Neuronal stem cell (in vitro differentiated cells): ENCODE results near the gene LPCAT1.

Experiments
- DNase-seq: peaks from one replicate; pipeline ENCODE4 v3.0.0-alpha.2; 2013; ENCODE audit warnings: low spot score
- H2AFZ ChIP-seq: one replicate; pipeline ENCODE4 v1.6.1; 2013; ENCODE audit warnings: mild to moderate bottlenecking, low read length, inconsistent platforms
- H2AK5ac ChIP-seq: 2 replicates; pipeline ENCODE4 v1.6.1; 2013; ENCODE audit warnings: low read depth, mild to moderate bottlenecking, inconsistent platforms, low read length, moderate library complexity, mixed read lengths
- H2BK120ac ChIP-seq: 2 replicates; pipeline ENCODE4 v1.6.1; 2013; ENCODE audit warnings: low read depth, mild to moderate bottlenecking, inconsistent platforms, low read length, moderate library complexity, mixed read lengths
- H2BK12ac ChIP-seq: one replicate; pipeline ENCODE4 v1.6.1; 2013; ENCODE audit warnings: low read length, inconsistent platforms
- H2BK15ac ChIP-seq: 2 replicates; pipeline ENCODE4 v1.6.1; 2013; ENCODE audit warnings: mild to moderate bottlenecking, low read length, inconsistent platforms, mixed read lengths
- H2BK5ac ChIP-seq: one replicate; pipeline ENCODE4 v1.6.1; 2013; ENCODE audit warnings: inconsistent platforms, mild to moderate bottlenecking, low read length, moderate library complexity
- H3K14ac ChIP-seq: one replicate; pipeline ENCODE4 v1.6.1; 2013; ENCODE audit warnings: low read length, inconsistent platforms
- H3K18ac ChIP-seq: 2 replicates; pipeline ENCODE4 v1.6.1; 2013; ENCODE audit warnings: low read length, inconsistent platforms
- H3K23ac ChIP-seq: 2 replicates; pipeline ENCODE4 v1.6.1; 2013; ENCODE audit warnings: low read depth, mild to moderate bottlenecking, mixed read lengths, low read length, inconsistent platforms; ENCODE audit not compliant: poor library complexity
- H3K27ac ChIP-seq: replicated peaks from 3 replicates; pipeline ENCODE4 v1.5.1; 2013; ENCODE audit warnings: low read length, inconsistent platforms
- H3K27me3 ChIP-seq, 3 experiments: 2 replicates each; pipeline ENCODE4 v1.6.1; 2013; ENCODE audit warnings: low read length in 3 of 3, mild to moderate bottlenecking in 2 of 3, inconsistent platforms in 1 of 3, low read depth in 1 of 3, mixed read lengths in 1 of 3, moderate library complexity in 1 of 3; ENCODE audit not compliant: control insufficient read depth in 3 of 3, insufficient read depth in 3 of 3
- H3K36me3 ChIP-seq, 2 donors: replicated peaks in 1 of 2; 2 replicates each; pipeline ENCODE4 v1.6.1; 2013; ENCODE audit warnings: low read length in 2 of 2; ENCODE audit not compliant: control insufficient read depth in 2 of 2, insufficient read depth in 2 of 2
- H3K4ac ChIP-seq: 2 replicates; pipeline ENCODE4 v1.6.1; 2013; ENCODE audit warnings: inconsistent platforms, mild to moderate bottlenecking, low read length, moderate library complexity
- H3K4me1 ChIP-seq, 2 donors: 1 replicate in 1 of 2; 2 replicates in 1 of 2; pipeline ENCODE4 v1.6.1; 2013; ENCODE audit warnings: low read length in 2 of 2, low read depth in 1 of 2; ENCODE audit not compliant: control insufficient read depth in 2 of 2, insufficient read depth in 1 of 2
- H3K4me2 ChIP-seq: one replicate; pipeline ENCODE4 v1.6.1; 2013; ENCODE audit warnings: mild to moderate bottlenecking, low read length, inconsistent platforms; ENCODE audit not compliant: insufficient read depth, poor library complexity, severe bottlenecking
- H3K4me3 ChIP-seq, 2 donors: 2 replicates each; pipeline ENCODE4 v1.5.1; 2013; ENCODE audit warnings: low read length in 2 of 2, mild to moderate bottlenecking in 2 of 2, inconsistent platforms in 1 of 2, moderate library complexity in 1 of 2
- H3K79me1 ChIP-seq: one replicate; pipeline ENCODE4 v1.6.1; 2013; ENCODE audit warnings: low read depth, mild to moderate bottlenecking, inconsistent platforms, low read length, moderate library complexity
- H3K9ac ChIP-seq: one replicate; pipeline ENCODE4 v1.6.1; 2013; ENCODE audit warnings: mild to moderate bottlenecking, low read depth, low read length, inconsistent platforms; ENCODE audit not compliant: poor library complexity
- H3K9me3 ChIP-seq, 2 donors: replicated peaks in 1 of 2; 2 replicates each; pipeline versions ENCODE3 to v1.6.1; 2013; ENCODE audit warnings: low read length in 2 of 2, mild to moderate bottlenecking in 2 of 2, inconsistent platforms in 1 of 2, low read depth in 1 of 2, mixed read lengths in 1 of 2, moderate library complexity in 1 of 2; ENCODE audit not compliant: control insufficient read depth in 2 of 2, insufficient read depth in 1 of 2
- H4K8ac ChIP-seq: one replicate; pipeline ENCODE4 v1.6.1; 2013; ENCODE audit warnings: low read depth, mild to moderate bottlenecking, inconsistent platforms, low read length, moderate library complexity
- H4K91ac ChIP-seq: one replicate; pipeline ENCODE4 v1.6.1; 2013; ENCODE audit warnings: low read length, low read depth, mild to moderate bottlenecking, inconsistent platforms; ENCODE audit not compliant: poor library complexity
- WGBS, 2 donors: extraction: QIAGEN DNeasy Blood & Tissue Kit; methylation state at CpG; one replicate each; pipeline ENCODE4 v1.1.7; 2013; ENCODE audit warnings: missing lambda C conversion rate in 2 of 2, mixed read lengths in 1 of 2; ENCODE audit not compliant: insufficient read length in 2 of 2, insufficient replicate concordance in 1 of 2; ENCODE audit errors: extremely low coverage in 2 of 2; 5-methylcytosine and 5-hydroxymethylcytosine counted together

The LPCAT1 gene

DNA sequence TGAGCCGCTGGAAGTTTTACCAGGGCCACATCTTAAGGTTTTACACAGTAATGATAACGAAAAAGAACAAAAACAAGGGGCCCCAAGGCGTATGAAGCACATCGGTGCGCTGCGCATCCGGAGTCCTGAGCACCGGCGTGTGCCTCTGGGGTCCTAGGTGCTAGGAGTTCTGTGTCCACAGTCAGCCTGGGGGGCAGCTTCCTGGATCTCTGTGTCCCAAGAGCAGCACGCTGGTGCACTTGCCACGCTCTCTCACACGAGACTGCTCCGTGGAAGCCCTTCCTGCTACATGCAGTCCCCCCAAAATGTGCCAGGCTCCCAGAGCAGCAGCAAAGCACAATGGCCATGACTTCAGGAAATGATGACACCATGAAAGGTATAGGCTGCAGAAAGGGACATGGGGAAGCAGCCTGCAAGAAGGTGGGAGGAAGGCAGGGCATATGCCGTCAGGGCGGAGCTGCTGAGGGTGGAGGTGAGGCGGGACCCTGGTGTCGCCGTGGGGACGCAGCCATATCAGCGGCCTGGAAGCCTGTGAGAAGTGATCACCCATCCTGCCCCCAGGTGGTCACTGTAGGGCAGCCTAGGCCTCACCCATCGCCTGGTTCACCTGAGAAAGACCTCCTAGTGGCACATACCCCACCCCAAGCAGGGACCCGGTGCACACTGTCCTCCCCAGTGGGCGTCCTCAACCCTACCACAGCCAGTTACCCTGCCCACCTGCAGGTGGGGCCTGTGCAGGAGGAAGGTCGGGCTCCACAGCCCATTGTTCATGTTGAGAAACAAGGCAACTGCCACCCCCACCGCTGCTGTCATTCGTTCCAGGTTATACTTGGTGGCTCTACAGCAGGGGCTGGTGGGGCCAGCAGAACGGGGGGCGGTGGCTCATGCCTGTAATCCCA, 54.9 kb downstream of the LPCAT1 start:
- no peak overlapping the region for H3K27ac ChIP-seq
- peaks cover 51 to 64% of the 10 kb centered on the region in 2 donors for H3K36me3 ChIP-seq
- H3K79me1 ChIP-seq, result peaks cover 11% of the 10 kb centered on the region
- peak overlapping the region; percentile 29 for H4K8ac ChIP-seq
- H3K4me3 ChIP-seq, result no peak overlapping the region
- H2BK15ac ChIP-seq, result no peak overlapping the region
- peak overlapping the region; percentile 93 for H2BK5ac ChIP-seq
- H3K9ac ChIP-seq, result peak overlapping the region; percentile 63
- DNase-seq, result no peak
- H3K23ac ChIP-seq, result peak overlapping the region; percentile 65
- no peak overlapping the region for H4K91ac ChIP-seq
- H3K4me2 ChIP-seq, result no peak overlapping the region
- H3K9me3 ChIP-seq, result peaks cover 0 to 11% of the 10 kb centered on the region in 2 donors
- H2AK5ac ChIP-seq, result peak overlapping the region; percentile 32
- peaks cover 0 to 9% of the 10 kb centered on the region in 2 donors for H3K4me1 ChIP-seq
- H2AFZ ChIP-seq, result no peak overlapping the region
- H3K4ac ChIP-seq, result no peak overlapping the region
- no CpG with 5 or more reads among the region's 28 CpGs for WGBS, 2 donors
- H2BK12ac ChIP-seq, result no peak overlapping the region
- no peaks in the 10 kb centered on the region for H3K27me3 ChIP-seq
- H3K14ac ChIP-seq, result peak overlapping the region; percentile 71
- no peak overlapping the region for H2BK120ac ChIP-seq
- peak overlapping the region; percentile 80 for H3K18ac ChIP-seq

DNA sequence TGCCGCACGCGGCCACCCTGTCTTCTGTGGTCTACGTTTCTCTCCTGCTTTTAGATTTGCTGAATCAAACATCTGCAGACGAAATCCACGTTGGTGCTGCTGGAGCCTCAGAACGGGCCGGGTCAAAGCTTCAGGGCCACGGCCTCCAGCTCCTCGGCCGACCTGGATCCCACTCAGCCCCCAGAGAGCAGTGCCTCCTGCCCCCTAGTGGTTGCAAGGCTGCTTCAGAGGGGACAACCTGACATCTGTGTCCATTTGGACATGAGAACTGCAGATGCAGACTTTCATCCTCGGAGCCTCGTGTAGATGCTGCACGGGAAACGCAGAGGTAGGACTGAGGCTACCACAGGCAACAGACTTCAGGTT, 55.5 kb downstream of the LPCAT1 start:
- no peak overlapping the region for H2AFZ ChIP-seq
- WGBS, 2 donors, result no CpG with 5 or more reads among the region's 15 CpGs
- no peak for DNase-seq

DNA sequence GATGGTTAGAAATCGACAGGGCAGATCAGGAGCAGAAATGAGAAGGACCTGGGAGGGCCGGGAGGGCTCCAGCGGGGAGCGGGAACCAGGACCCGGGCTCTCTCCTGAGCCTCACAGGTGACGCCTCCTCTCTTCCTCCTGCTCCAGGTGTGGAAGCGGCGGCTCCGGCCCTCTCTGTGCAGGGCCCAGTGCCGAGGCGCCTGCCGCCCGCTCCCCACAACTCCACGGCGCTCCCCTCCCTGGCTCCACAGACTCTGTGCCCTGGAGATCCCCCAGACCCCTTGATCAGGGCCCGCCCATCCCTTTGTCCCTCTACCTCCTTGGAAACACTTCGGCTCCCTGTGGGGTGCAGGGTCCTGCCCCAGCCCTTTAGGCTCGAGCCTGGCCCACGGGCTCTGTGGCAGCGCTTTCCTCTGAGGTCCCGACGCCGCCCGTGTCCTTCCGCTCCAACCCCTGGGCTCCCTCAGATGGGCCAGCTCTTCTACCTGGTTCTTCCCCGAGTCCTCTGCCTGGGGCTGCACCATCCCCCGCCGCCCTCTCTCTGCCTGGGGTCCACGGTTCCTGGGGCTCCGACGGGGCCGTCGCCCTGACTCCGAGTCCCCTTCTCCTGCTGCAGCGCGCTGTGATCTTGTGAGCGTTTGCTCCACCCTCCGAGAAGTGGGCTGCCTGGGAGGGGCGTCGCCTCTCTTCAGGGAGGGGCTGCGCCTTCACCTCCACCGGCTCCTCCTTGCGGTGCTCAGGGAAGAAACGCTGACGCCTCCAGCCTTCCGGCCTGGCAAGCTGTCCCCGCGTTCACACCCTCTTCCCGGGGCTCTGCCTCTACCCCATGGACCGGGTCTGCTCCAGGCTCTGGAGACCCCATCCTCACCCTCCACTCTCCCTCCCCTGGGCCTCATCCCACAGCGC, 56.2 kb downstream of the LPCAT1 start:
- H2BK12ac ChIP-seq, result no peak overlapping the region
- H3K14ac ChIP-seq, result peak overlapping the region; percentile 82
- H2BK15ac ChIP-seq, result no peak overlapping the region
- no peak for DNase-seq
- H3K79me1 ChIP-seq, result peaks cover 11% of the 10 kb centered on the region
- no peak overlapping the region for H3K4ac ChIP-seq
- H3K36me3 ChIP-seq, result peaks cover 53 to 64% of the 10 kb centered on the region in 2 donors
- peaks cover 0 to 11% of the 10 kb centered on the region in 2 donors for H3K4me1 ChIP-seq
- no peak overlapping the region for H3K4me3 ChIP-seq
- H2BK5ac ChIP-seq, result peak overlapping the region; percentile 93
- no CpG with 5 or more reads among the region's 51 CpGs for WGBS, 2 donors
- no peak overlapping the region for H3K27ac ChIP-seq
- H3K9ac ChIP-seq, result peak overlapping the region; percentile 44
- H2BK120ac ChIP-seq, result no peak overlapping the region
- peak overlapping the region; percentile 97 for H2AK5ac ChIP-seq
- no peak overlapping the region for H3K4me2 ChIP-seq
- peak overlapping the region; percentile 64 for H3K18ac ChIP-seq
- H3K23ac ChIP-seq, result peak overlapping the region; percentile 73
- no peak overlapping the region for H4K91ac ChIP-seq
- peaks cover 0 to 11% of the 10 kb centered on the region in 2 donors for H3K9me3 ChIP-seq
- H3K27me3 ChIP-seq, result no peaks in the 10 kb centered on the region
- H2AFZ ChIP-seq, result no peak overlapping the region
- H4K8ac ChIP-seq, result no peak overlapping the region

More for the DNA sequence above, 55.5 kb downstream of the LPCAT1 start:
- Histone ChIP-seq H3K4ac (no peak overlapping the region), H2BK15ac (no peak overlapping the region), H3K18ac (peak overlapping the region; percentile 48), H3K36me3 (peaks cover 55 to 64% of the 10 kb centered on the region in 2 donors), H4K8ac (no peak overlapping the region), H2BK120ac (no peak overlapping the region), H3K27me3 (no peaks in the 10 kb centered on the region), H3K4me1 (peaks cover 0 to 9% of the 10 kb centered on the region in 2 donors), H3K14ac (no peak overlapping the region), H4K91ac (no peak overlapping the region), H3K79me1 (peaks cover 11% of the 10 kb centered on the region), H3K4me3 (no peak overlapping the region), H2AK5ac (peak overlapping the region; percentile 97), H3K23ac (peak overlapping the region; percentile 73), H2BK12ac (no peak overlapping the region), H2BK5ac (peak overlapping the region; percentile 93), H3K4me2 (no peak overlapping the region), H3K27ac (no peak overlapping the region), H3K9ac (no peak overlapping the region), H3K9me3 (peaks cover 0 to 11% of the 10 kb centered on the region in 2 donors)
